Neuronal stem cell (in vitro differentiated cells): ENCODE results near the gene DOCK9.

Experiments used
- DNase-seq: peaks from one replicate; pipeline ENCODE4 v3.0.0-alpha.2; 2013; ENCODE audit warnings: low spot score
- H2AFZ ChIP-seq: one replicate; pipeline ENCODE4 v1.6.1; 2013; ENCODE audit warnings: mild to moderate bottlenecking, low read length, inconsistent platforms
- H2AK5ac ChIP-seq: 2 replicates; pipeline ENCODE4 v1.6.1; 2013; ENCODE audit warnings: low read depth, mild to moderate bottlenecking, inconsistent platforms, low read length, moderate library complexity, mixed read lengths
- H2BK120ac ChIP-seq: 2 replicates; pipeline ENCODE4 v1.6.1; 2013; ENCODE audit warnings: low read depth, mild to moderate bottlenecking, inconsistent platforms, low read length, moderate library complexity, mixed read lengths
- H2BK12ac ChIP-seq: one replicate; pipeline ENCODE4 v1.6.1; 2013; ENCODE audit warnings: low read length, inconsistent platforms
- H2BK15ac ChIP-seq: 2 replicates; pipeline ENCODE4 v1.6.1; 2013; ENCODE audit warnings: mild to moderate bottlenecking, low read length, inconsistent platforms, mixed read lengths
- H2BK5ac ChIP-seq: one replicate; pipeline ENCODE4 v1.6.1; 2013; ENCODE audit warnings: inconsistent platforms, mild to moderate bottlenecking, low read length, moderate library complexity
- H3K14ac ChIP-seq: one replicate; pipeline ENCODE4 v1.6.1; 2013; ENCODE audit warnings: low read length, inconsistent platforms
- H3K18ac ChIP-seq: 2 replicates; pipeline ENCODE4 v1.6.1; 2013; ENCODE audit warnings: low read length, inconsistent platforms
- H3K23ac ChIP-seq: 2 replicates; pipeline ENCODE4 v1.6.1; 2013; ENCODE audit warnings: low read depth, mild to moderate bottlenecking, mixed read lengths, low read length, inconsistent platforms; ENCODE audit not compliant: poor library complexity
- H3K27ac ChIP-seq: replicated peaks from 3 replicates; pipeline ENCODE4 v1.5.1; 2013; ENCODE audit warnings: low read length, inconsistent platforms
- H3K27me3 ChIP-seq, 3 experiments: 2 replicates each; pipeline ENCODE4 v1.6.1; 2013; ENCODE audit warnings: low read length in 3 of 3, mild to moderate bottlenecking in 2 of 3, inconsistent platforms in 1 of 3, low read depth in 1 of 3, mixed read lengths in 1 of 3, moderate library complexity in 1 of 3; ENCODE audit not compliant: control insufficient read depth in 3 of 3, insufficient read depth in 3 of 3
- H3K36me3 ChIP-seq, 2 donors: replicated peaks in 1 of 2; 2 replicates each; pipeline ENCODE4 v1.6.1; 2013; ENCODE audit warnings: low read length in 2 of 2; ENCODE audit not compliant: control insufficient read depth in 2 of 2, insufficient read depth in 2 of 2
- H3K4ac ChIP-seq: 2 replicates; pipeline ENCODE4 v1.6.1; 2013; ENCODE audit warnings: inconsistent platforms, mild to moderate bottlenecking, low read length, moderate library complexity
- H3K4me1 ChIP-seq, 2 donors: 1 replicate in 1 of 2; 2 replicates in 1 of 2; pipeline ENCODE4 v1.6.1; 2013; ENCODE audit warnings: low read length in 2 of 2, low read depth in 1 of 2; ENCODE audit not compliant: control insufficient read depth in 2 of 2, insufficient read depth in 1 of 2
- H3K4me2 ChIP-seq: one replicate; pipeline ENCODE4 v1.6.1; 2013; ENCODE audit warnings: mild to moderate bottlenecking, low read length, inconsistent platforms; ENCODE audit not compliant: insufficient read depth, poor library complexity, severe bottlenecking
- H3K4me3 ChIP-seq, 2 donors: 2 replicates each; pipeline ENCODE4 v1.5.1; 2013; ENCODE audit warnings: low read length in 2 of 2, mild to moderate bottlenecking in 2 of 2, inconsistent platforms in 1 of 2, moderate library complexity in 1 of 2
- H3K79me1 ChIP-seq: one replicate; pipeline ENCODE4 v1.6.1; 2013; ENCODE audit warnings: low read depth, mild to moderate bottlenecking, inconsistent platforms, low read length, moderate library complexity
- H3K9ac ChIP-seq: one replicate; pipeline ENCODE4 v1.6.1; 2013; ENCODE audit warnings: mild to moderate bottlenecking, low read depth, low read length, inconsistent platforms; ENCODE audit not compliant: poor library complexity
- H3K9me3 ChIP-seq, 2 donors: replicated peaks in 1 of 2; 2 replicates each; pipeline versions ENCODE3 to v1.6.1; 2013; ENCODE audit warnings: low read length in 2 of 2, mild to moderate bottlenecking in 2 of 2, inconsistent platforms in 1 of 2, low read depth in 1 of 2, mixed read lengths in 1 of 2, moderate library complexity in 1 of 2; ENCODE audit not compliant: control insufficient read depth in 2 of 2, insufficient read depth in 1 of 2
- H4K8ac ChIP-seq: one replicate; pipeline ENCODE4 v1.6.1; 2013; ENCODE audit warnings: low read depth, mild to moderate bottlenecking, inconsistent platforms, low read length, moderate library complexity
- H4K91ac ChIP-seq: one replicate; pipeline ENCODE4 v1.6.1; 2013; ENCODE audit warnings: low read length, low read depth, mild to moderate bottlenecking, inconsistent platforms; ENCODE audit not compliant: poor library complexity
- WGBS, 2 donors: extraction: QIAGEN DNeasy Blood & Tissue Kit; methylation state at CpG; one replicate each; pipeline ENCODE4 v1.1.7; 2013; ENCODE audit warnings: missing lambda C conversion rate in 2 of 2, mixed read lengths in 1 of 2; ENCODE audit not compliant: insufficient read length in 2 of 2, insufficient replicate concordance in 1 of 2; ENCODE audit errors: extremely low coverage in 2 of 2; 5-methylcytosine and 5-hydroxymethylcytosine counted together

DOCK9 gene

DNA sequence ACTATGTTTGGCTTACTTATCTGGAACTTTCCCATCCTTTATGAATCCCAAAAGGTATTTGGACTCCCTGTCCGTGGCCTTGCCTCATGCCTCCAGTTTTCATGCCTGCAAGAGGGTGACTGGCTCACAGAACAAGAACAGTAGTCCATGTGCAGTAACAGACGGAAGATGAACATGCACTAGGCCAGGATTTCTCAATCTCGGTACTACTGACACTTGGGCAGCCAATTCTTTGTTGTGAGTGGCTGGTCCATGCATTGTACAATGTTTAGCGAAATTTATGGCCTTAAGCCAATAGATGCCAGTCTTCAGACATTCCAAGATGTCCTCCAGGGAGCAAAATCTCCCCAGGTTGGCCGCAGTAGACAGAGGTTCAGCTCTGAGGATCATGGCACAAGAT is 61.9 kb downstream of the DOCK9 start:
- Histone ChIP-seq H3K4ac (no peak overlapping the region), H4K8ac (no peak overlapping the region), H3K36me3 (no peaks in the 10 kb centered on the region), H4K91ac (no peak overlapping the region), H2BK120ac (no peak overlapping the region), H3K9ac (no peak overlapping the region), H3K4me2 (no peak overlapping the region), H3K14ac (no peak overlapping the region), H3K9me3 (no peaks in the 10 kb centered on the region), H2AFZ (no peak overlapping the region), H3K18ac (no peak overlapping the region), H3K27me3 (no peaks in the 10 kb centered on the region), H3K79me1 (no peaks in the 10 kb centered on the region), H2BK15ac (peak overlapping the region; percentile 26), H2BK5ac (no peak overlapping the region), H3K23ac (no peak overlapping the region), H3K27ac (no peak overlapping the region), H3K4me3 (no peak overlapping the region), H3K4me1 (peaks cover 3% of the 10 kb centered on the region in 2 donors), H2BK12ac (no peak overlapping the region), H2AK5ac (no peak overlapping the region)
- DNase-seq = no peak
- no CpG with 5 or more reads among the region's 5 CpGs for WGBS, 2 donors

DNA sequence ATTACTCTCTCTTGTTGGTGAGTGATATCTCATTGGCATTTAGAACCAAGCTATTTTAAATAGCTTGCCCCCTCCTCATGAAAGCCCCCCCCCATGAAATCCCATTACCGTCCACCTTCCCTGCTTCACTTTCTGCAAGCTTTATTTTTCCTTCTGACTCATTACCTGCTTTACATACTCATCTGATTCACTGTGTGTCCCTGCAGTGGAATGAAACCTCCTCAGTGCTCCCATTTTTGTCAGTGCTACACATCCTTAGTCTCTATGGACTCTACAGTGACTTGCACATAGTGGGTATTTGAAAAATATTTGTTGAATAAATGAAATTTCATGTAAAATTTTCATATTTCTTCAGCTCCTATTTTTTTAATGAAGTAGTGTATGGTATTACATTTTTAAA is 62.3 kb downstream of the DOCK9 start:
- no peak overlapping the region for H2BK15ac ChIP-seq
- H2AK5ac ChIP-seq = no peak overlapping the region
- no peak overlapping the region for H3K23ac ChIP-seq
- H3K27me3 ChIP-seq = no peaks in the 10 kb centered on the region
- H3K9me3 ChIP-seq = no peaks in the 10 kb centered on the region
- no peak overlapping the region for H2BK120ac ChIP-seq
- no peak overlapping the region for H3K14ac ChIP-seq
- H2BK12ac ChIP-seq = no peak overlapping the region
- DNase-seq = no peak
- peaks cover 6 to 7% of the 10 kb centered on the region in 2 donors for H3K4me1 ChIP-seq
- no peak overlapping the region for H3K9ac ChIP-seq
- no peak overlapping the region for H3K18ac ChIP-seq
- no peak overlapping the region for H4K8ac ChIP-seq
- H3K4ac ChIP-seq = no peak overlapping the region
- H3K27ac ChIP-seq = no peak overlapping the region
- H2BK5ac ChIP-seq = no peak overlapping the region
- no peak overlapping the region for H3K4me2 ChIP-seq
- no CpG with 5 or more reads among the region's 1 CpG for WGBS, 2 donors
- H3K4me3 ChIP-seq = no peak overlapping the region
- no peaks in the 10 kb centered on the region for H3K36me3 ChIP-seq
- H4K91ac ChIP-seq = no peak overlapping the region
- H3K79me1 ChIP-seq = no peaks in the 10 kb centered on the region
- no peak overlapping the region for H2AFZ ChIP-seq

DNA sequence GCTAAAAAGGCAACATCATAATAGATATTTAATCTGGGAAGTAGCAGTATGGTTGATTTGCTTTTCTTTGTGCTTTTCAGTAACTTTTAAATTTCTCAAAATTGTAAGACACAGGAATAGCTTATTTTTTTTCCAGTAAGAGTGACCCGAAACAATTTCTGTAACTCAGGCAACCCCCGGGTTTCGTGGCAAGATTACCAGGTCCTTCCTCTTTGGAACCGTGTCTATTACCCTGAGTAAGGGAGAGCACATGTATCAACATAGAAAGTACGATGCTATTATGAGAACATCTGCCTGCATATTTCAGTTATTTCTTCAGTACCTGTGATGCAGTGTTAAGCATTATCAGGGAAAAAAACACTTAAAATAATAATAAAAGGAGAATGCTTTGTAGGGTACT is 64.1 kb downstream of the DOCK9 start:
- Histone ChIP-seq H3K4me2 (no peak overlapping the region), H2AK5ac (no peak overlapping the region), H3K4ac (no peak overlapping the region), H3K14ac (no peak overlapping the region), H3K36me3 (no peaks in the 10 kb centered on the region), H2BK120ac (no peak overlapping the region), H2AFZ (no peak overlapping the region), H3K4me1 (peaks cover 6 to 11% of the 10 kb centered on the region in 2 donors), H2BK5ac (no peak overlapping the region), H3K9ac (no peak overlapping the region), H3K23ac (no peak overlapping the region), H3K27me3 (no peaks in the 10 kb centered on the region), H4K91ac (no peak overlapping the region), H3K79me1 (no peaks in the 10 kb centered on the region), H2BK15ac (no peak overlapping the region), H2BK12ac (no peak overlapping the region), H3K9me3 (no peaks in the 10 kb centered on the region), H3K18ac (no peak overlapping the region), H3K4me3 (no peak overlapping the region), H3K27ac (no peak overlapping the region), H4K8ac (no peak overlapping the region)
- DNase-seq = no peak
- WGBS, 2 donors = no CpG with 5 or more reads among the region's 5 CpGs

DNA sequence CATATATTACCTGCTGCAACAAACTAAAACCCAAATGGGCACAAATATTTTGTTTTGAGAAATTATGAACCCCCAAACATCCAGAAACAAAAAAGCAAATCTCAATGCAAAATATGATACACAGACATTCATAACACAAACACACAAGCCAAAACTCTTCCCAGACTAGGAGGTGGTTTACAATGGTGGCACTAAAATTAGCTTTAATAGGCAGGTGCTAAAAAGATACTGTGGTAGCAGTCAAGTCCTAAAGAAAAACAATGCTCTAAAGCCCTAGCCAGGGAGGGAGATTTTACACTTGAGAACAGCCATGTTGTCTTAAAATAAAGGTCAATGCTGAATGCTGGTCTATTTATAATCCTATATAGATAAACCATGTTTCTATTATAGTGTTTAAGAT is 65.0 kb downstream of the DOCK9 start:
- H2BK12ac ChIP-seq = no peak overlapping the region
- no peak overlapping the region for H2AK5ac ChIP-seq
- no peaks in the 10 kb centered on the region for H3K79me1 ChIP-seq
- no peaks in the 10 kb centered on the region for H3K9me3 ChIP-seq
- no peak overlapping the region for H2BK120ac ChIP-seq
- H3K27ac ChIP-seq = no peak overlapping the region
- no peak overlapping the region for H3K9ac ChIP-seq
- no peak overlapping the region for H3K14ac ChIP-seq
- H3K27me3 ChIP-seq = no peaks in the 10 kb centered on the region
- H3K23ac ChIP-seq = no peak overlapping the region
- no peak overlapping the region for H2BK5ac ChIP-seq
- DNase-seq = no peak
- no peaks in the 10 kb centered on the region for H3K36me3 ChIP-seq
- no peak overlapping the region for H4K91ac ChIP-seq
- no peak overlapping the region for H3K4ac ChIP-seq
- H2AFZ ChIP-seq = no peak overlapping the region
- H3K4me2 ChIP-seq = no peak overlapping the region
- no peak overlapping the region for H3K4me3 ChIP-seq
- peaks cover 6 to 11% of the 10 kb centered on the region in 2 donors for H3K4me1 ChIP-seq
- no peak overlapping the region for H2BK15ac ChIP-seq
- H3K18ac ChIP-seq = no peak overlapping the region
- H4K8ac ChIP-seq = no peak overlapping the region
